ENCODE results near the gene RAD9B.

RAD9B gene

DNA sequence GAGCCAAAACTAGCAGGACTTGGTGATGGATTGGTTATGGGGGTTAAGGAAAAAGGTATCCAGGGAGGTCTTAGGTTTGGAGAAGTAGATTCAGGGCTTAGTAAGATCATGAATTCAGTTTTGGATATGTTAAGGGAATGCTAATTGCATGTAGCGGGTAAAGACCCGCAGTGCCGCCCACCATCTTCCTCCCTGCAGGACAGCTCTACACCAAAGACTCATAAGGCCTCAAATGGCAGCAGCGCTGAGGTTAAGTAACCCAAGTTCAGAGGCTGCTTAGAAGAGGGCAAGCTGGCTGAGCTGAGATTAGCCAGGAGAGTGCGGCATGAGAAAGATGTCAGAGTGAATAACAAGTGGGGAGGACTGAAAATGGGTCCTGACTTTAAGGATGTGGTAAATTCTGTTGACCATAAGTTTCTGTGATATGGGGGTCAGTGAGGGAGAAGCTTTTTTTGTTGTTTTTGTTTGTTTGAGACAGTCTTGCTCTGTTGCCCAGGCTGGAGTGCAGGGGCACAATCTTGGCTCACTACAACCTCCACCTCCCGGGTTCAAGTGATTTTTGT lies 26.2 kb downstream of the RAD9B start:
- no peak for DNase-seq

- no peak for DNase-seq
Observed at GRCh38 chr12:110530511-110530910, 28.4 kb downstream of the RAD9B start.

GRCh38 chr12:110531741-110532333 lies 29.7 kb downstream of the RAD9B start:
- DNase-seq: no peak

- no peak for DNase-seq
Observed at GRCh38 chr12:110532644-110533043, 30.5 kb downstream of the RAD9B start.

- no peak for DNase-seq
Observed at GRCh38 chr12:110533607-110534006, 31.5 kb downstream of the RAD9B start.

- no peak for DNase-seq
Observed at GRCh38 chr12:110534811-110535210, 32.7 kb downstream of the RAD9B start.

DNA sequence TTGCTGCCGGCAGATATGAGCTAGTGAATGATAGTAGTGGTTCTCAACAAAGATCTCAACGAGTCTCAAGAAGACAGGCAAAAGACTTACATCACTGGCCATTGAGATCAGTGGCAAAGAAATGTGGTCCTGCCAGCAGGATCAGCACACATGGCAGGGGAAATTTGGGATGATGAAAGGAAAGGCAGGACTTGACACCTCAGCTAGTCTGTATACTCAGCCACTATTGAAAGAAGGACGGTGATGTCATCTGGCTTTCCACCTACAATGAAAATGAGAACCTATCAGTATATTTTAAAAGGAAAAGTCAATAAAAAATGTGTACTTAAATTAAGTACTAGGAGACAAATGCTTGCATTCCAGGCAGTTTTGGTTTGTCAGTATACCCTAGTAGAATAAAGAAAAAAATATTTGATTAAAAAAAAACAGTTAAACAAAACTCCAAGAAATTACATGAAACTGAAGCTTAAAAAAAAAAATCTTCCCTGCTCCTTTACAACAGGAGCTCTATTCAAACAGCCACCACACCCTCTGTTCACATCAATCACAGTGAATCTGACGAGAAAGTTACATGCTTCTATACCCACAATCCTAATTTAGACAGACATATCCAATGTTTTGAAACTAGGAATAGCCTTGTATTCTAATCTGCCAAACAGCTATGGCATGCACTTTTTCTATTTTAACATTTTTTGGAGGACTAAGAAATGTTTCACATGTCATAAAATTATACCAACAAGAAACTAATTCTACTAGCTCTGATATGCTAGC lies 34.9 kb downstream of the RAD9B start:
- peak; percentile 31 to 48 (median 44) for DNase-seq

DNA sequence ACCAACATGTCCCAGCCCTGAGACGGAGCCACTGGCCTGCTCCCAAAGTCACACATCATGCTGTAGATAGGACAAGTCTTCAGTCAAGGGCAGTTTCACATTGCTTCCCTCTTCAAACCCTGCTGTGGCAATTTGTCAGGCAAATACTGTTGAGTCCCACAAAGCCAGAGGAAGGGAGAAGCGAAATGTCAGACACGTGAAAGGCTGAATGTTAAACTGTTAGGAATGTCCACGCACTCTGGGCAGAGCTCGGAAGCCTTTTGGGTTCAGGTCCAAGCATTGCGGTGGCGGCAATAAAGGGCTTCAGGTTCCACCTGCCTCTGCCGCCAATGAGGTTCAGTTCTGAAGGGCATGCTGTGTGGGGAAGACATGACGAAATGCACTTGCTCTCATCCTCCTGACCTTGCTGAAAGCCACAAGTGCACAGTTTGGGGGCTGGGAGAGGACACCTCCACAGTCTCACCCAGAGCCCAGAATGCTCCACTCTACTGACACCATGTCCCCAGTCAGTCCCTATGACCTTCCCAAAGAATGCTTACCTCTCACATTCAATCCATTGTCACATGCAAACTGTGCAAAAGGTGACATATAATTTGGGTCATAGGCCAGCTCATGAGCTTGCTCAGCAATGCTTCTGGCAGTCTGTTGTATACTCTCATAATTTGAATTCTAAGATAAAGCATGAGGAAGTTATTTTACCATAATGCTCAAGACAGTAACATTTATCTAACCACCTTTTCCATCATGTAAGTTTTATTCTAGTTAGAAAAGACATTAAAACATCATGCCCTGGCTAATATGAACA lies 35.7 kb downstream of the RAD9B start:
- no peak for DNase-seq

- no peak for DNase-seq
Observed at GRCh38 chr12:110538869-110539622, 36.9 kb downstream of the RAD9B start.

- no peak for DNase-seq
Observed at GRCh38 chr12:110540048-110540447, 37.9 kb downstream of the RAD9B start.

GRCh38 chr12:110543252-110543959 lies 41.3 kb downstream of the RAD9B start:
- DNase-seq: no peak

- no peak for DNase-seq
Observed at GRCh38 chr12:110543965-110544364, 41.8 kb downstream of the RAD9B start.

- peak; percentile 67 to 93 (median 78) for DNase-seq
Observed at GRCh38 chr12:110545259-110545658, 43.1 kb downstream of the RAD9B start.

DNA sequence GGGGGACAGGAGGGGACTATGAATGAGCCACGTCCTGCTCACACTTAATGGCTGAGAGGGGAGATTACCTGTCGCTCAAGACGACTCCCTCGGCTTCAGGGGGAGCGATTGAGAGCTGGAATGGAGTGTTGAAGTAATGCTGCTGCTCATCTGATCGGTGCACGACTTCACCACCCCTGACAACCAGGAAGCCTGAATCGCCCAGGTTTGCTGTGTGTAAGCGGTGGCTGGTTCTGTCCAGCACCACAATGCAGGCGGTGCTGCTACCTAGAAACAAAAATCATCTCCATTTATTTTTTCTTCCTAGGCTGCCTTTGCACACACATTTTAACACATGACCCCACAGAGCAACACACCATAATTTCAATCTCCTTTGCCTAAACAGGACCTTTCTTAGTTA lies 43.7 kb downstream of the RAD9B start:
- no peak for DNase-seq

GRCh38 chr12:110546339-110546738 lies 44.2 kb downstream of the RAD9B start:
- peak in 2 of 3 donors; percentile 46 to 55 for DNase-seq

GRCh38 chr12:110547090-110547489 lies 45.0 kb downstream of the RAD9B start:
- no peak for DNase-seq

DNA sequence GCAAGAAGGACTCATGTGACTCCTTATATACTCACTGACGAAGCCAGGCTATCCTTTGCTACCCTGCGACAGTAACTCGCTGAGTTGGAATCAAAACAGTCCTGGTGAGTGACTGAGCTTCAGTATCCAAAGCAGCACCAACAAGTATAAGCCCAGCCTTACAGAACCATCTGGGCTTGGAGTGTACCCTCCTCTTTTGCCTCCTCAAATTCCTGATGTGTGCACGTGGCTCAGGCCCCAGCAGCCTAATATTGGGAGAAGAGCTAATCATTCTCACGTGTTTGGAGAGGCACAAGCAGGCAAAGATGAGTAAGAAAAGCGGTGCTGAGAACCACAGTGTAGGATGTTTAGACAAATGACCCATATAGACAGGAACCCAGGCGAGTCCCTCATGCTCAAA lies 46.5 kb downstream of the RAD9B start:
- DNase-seq: no peak

DNA sequence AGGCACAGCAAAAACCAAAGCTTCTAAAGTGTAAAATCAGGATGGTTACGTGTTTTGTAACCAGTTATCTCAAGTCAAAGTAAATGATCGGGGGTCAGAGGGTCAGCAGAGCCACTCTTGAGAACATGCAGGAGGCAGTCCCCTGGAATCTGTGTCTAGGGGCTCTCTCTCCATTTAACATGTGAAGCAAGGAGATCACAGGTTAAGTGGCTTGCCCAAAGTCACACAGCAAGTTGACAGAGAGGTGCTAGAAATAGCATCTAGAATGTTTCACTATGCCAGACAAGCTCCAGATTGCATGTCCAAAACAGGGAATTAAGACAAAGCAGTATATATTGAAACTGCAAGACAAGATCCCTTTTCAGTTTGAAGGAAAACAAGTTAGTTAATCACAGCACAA lies 47.6 kb downstream of the RAD9B start:
- DNase-seq: no peak

- DNase-seq: no peak
Observed at GRCh38 chr12:110550981-110551380, 48.9 kb downstream of the RAD9B start.

Measured in suppressor macrophage treated with lipopolysaccharide for 1 hour (primary cell).